Stomach (tissue), 9 donors: ENCODE measurements around the gene GRIK2. TPM values are rescaled to one million over a fixed set of nuclear protein-coding genes. Genes with fewer than 3 reads are reported as not detected.

Source experiments
- DNase-seq, 2 donors: peaks; one replicate each; pipeline versions ENCODE4 v3.0.0 to v3.0.0-alpha.2; 2013 to 2019
- H3K27ac ChIP-seq, 5 donors: fragments of 200-600 bp in 4 of 5; sonication (generic) in 4 of 5; one replicate each; pipeline ENCODE4 v1.5.1; 2013 to 2019; ENCODE audit warnings: mild to moderate bottlenecking in 1 of 5, moderate library complexity in 1 of 5
- H3K27me3 ChIP-seq, 3 donors: fragments of 200-600 bp; sonication (generic); one replicate each; pipeline ENCODE4 v1.5.1; 2017 to 2019; ENCODE audit warnings: mixed run types in 1 of 3
- H3K36me3 ChIP-seq, 4 donors: fragments of 200-600 bp; sonication (generic); 1 replicate in 3 of 4; 2 replicates in 1 of 4; pipeline ENCODE4 v1.5.1; 2016 to 2019
- H3K4me1 ChIP-seq, 4 donors: fragments of 200-600 bp; sonication (generic); one replicate each; pipeline ENCODE4 v1.5.1; 2016 to 2019
- H3K4me3 ChIP-seq, 4 donors: fragments of 200-600 bp; sonication (generic) in 3 of 4; one replicate each; pipeline ENCODE4 v1.5.1; 2016 to 2019; ENCODE audit warnings: mild to moderate bottlenecking in 1 of 4
- H3K9me3 ChIP-seq, 4 donors: fragments of 200-600 bp; sonication (generic); one replicate each; pipeline ENCODE4 v1.5.1; 2016 to 2019
- CTCF ChIP-seq, 7 experiments: fragments of 450-650 bp in 4 of 7; fragments of 200-600 bp in 3 of 7; sonication (generic) in 3 of 7; IDR thresholded peaks; one replicate each; pipeline ENCODE4 v1.5.1; 2016 to 2019; ENCODE audit warnings: antibody characterized with exemption in 7 of 7, control low read depth in 2 of 7, mild to moderate bottlenecking in 1 of 7
- EP300 ChIP-seq: sonication (generic); formaldehyde crosslinking; IDR thresholded peaks from one replicate; pipeline ENCODE4 v1.6.1; 2017; ENCODE audit warnings: antibody characterized with exemption
- POLR2A ChIP-seq, 4 donors: fragments of 450-650 bp; IDR thresholded peaks; one replicate each; pipeline ENCODE4 v1.6.1; 2016; ENCODE audit warnings: antibody characterized with exemption in 4 of 4, control low read depth in 2 of 4, mild to moderate bottlenecking in 1 of 4, moderate library complexity in 1 of 4
- POLR2AphosphoS5 ChIP-seq, 3 donors: sonication (generic); formaldehyde crosslinking; IDR thresholded peaks; one replicate each; pipeline ENCODE4 v1.6.1; 2016; ENCODE audit warnings: antibody characterized with exemption in 3 of 3
- WGBS, 5 donors: extraction: QIAGEN DNeasy Blood & Tissue Kit in 3 of 5; methylation state at CpG; one replicate each; pipeline versions ENCODE4 v1.1.5 to v1.1.7; 2013 to 2018; 5-methylcytosine and 5-hydroxymethylcytosine counted together
- intact Hi-C: fragments of 100-400 bp; cut with DNase I; formaldehyde crosslinking; loops from one replicate; pipeline ENCODE4 v1.15.1; 2023; ENCODE audit warnings: low total_unique reads
- polyA plus RNA-seq, 3 donors: library from polyadenylated mRNA; stranded (reverse); fragments of 200-250 nt; gene quantifications; one replicate each; pipeline ENCODE4 v1.2.3, GENCODE V29; 2013
- total RNA-seq, 5 donors: library from RNA; depleted of rRNA; stranded (reverse); fragments of >200 nt; gene quantifications; one replicate each; pipeline versions ENCODE4 v1.1.0 to v1.2.3, GENCODE V29; 2014 to 2016
- donor health status: healthy with polysubstance abuse.
- donor health status: Bipolar disorder and iron deficiency.
- donor health status: healthy.

GRIK2 gene
- total and polyA plus RNA-seq, 8 donors: 0.06 to 7.7 (median 0.50) TPM; not detected in 3

GRCh38 chr6:101403216-101403945 is 9.9 kb downstream of the GRIK2 start:
- Histone ChIP-seq H3K27me3 (peaks cover 8 to 56% (median 48%) of the 10 kb centered on the region in 3 donors), H3K36me3 (no peaks in the 10 kb centered on the region), H3K4me3 (no peak overlapping the region), H3K9me3 (peaks cover 0 to 4% (median 4%) of the 10 kb centered on the region in 4 donors), H3K4me1 (peaks cover 0 to 15% (median 3%) of the 10 kb centered on the region in 4 donors), H3K27ac (no peak overlapping the region)
- no peak for TF ChIP-seq POLR2AphosphoS5 (IDR thresholded peaks at IDR 0.05)
- TF ChIP-seq POLR2A (IDR thresholded peaks at IDR 0.05): no peak
- no peak for TF ChIP-seq EP300
- TF ChIP-seq CTCF (IDR thresholded peaks at IDR 0.05): no peak
- WGBS, 5 donors: 10 to 30% (median 17%) methylated on average over 16 of the region's 16 CpGs
- intact Hi-C loops: no loop called here
- DNase-seq: no peak

- H3K4me1 ChIP-seq: peaks cover 0 to 15% (median 3%) of the 10 kb centered on the region in 4 donors
- WGBS, 5 donors: 46 to 68% (median 61%) methylated on average over 4 of the region's 4 CpGs
- no peak overlapping the region for H3K4me3 ChIP-seq
- intact Hi-C loops: no loop called here
- H3K27me3 ChIP-seq: peaks cover 8 to 42% (median 34%) of the 10 kb centered on the region in 3 donors
- no peak overlapping the region for H3K27ac ChIP-seq
- no peak for DNase-seq
- peaks cover 0 to 3% (median 0%) of the 10 kb centered on the region in 4 donors for H3K9me3 ChIP-seq
- no peaks in the 10 kb centered on the region for H3K36me3 ChIP-seq
- TF ChIP-seq EP300 (no peak), CTCF (IDR thresholded peaks at IDR 0.05) (no peak), POLR2AphosphoS5 (IDR thresholded peaks at IDR 0.05) (no peak), POLR2A (IDR thresholded peaks at IDR 0.05) (no peak)
Observed at GRCh38 chr6:101404775-101405174, 11.3 kb downstream of the GRIK2 start.

- H3K27ac ChIP-seq: no peak overlapping the region
- intact Hi-C loops: no loop called here
Observed at GRCh38 chr6:101413773-101414172, 20.3 kb downstream of the GRIK2 start.

GRCh38 chr6:101417900-101418299 is 24.4 kb downstream of the GRIK2 start:
- Histone ChIP-seq H3K4me3 (no peak overlapping the region), H3K27me3 (no peaks in the 10 kb centered on the region), H3K27ac (no peak overlapping the region), H3K36me3 (no peaks in the 10 kb centered on the region), H3K4me1 (no peaks in the 10 kb centered on the region), H3K9me3 (no peaks in the 10 kb centered on the region)
- no peak for DNase-seq
- intact Hi-C loops: no loop called here
- 38 to 67% (median 39%) methylated on average over 1 of the region's 1 CpG for WGBS, 5 donors
- TF ChIP-seq POLR2AphosphoS5 (IDR thresholded peaks at IDR 0.05) (no peak), POLR2A (IDR thresholded peaks at IDR 0.05) (no peak)

More at GRCh38 chr6:101413773-101414172, 20.3 kb downstream of the GRIK2 start:
- no peaks in the 10 kb centered on the region for H3K4me1 ChIP-seq
- TF ChIP-seq CTCF (IDR thresholded peaks at IDR 0.05) (no peak), EP300 (no peak), POLR2AphosphoS5 (IDR thresholded peaks at IDR 0.05) (no peak), POLR2A (IDR thresholded peaks at IDR 0.05) (no peak)
- H3K36me3 ChIP-seq: no peaks in the 10 kb centered on the region
- no peak overlapping the region for H3K4me3 ChIP-seq
- DNase-seq: no peak
- H3K9me3 ChIP-seq: no peaks in the 10 kb centered on the region
- H3K27me3 ChIP-seq: no peaks in the 10 kb centered on the region

- intact Hi-C loops: no loop called here
Observed at GRCh38 chr6:101422251-101422650, 28.7 kb downstream of the GRIK2 start.

More at GRCh38 chr6:101422251-101422650, 28.7 kb downstream of the GRIK2 start:
- no peaks in the 10 kb centered on the region for H3K9me3 ChIP-seq
- TF ChIP-seq EP300 (no peak), POLR2A (IDR thresholded peaks at IDR 0.05) (no peak), CTCF (IDR thresholded peaks at IDR 0.05) (no peak), POLR2AphosphoS5 (IDR thresholded peaks at IDR 0.05) (no peak)
- H3K4me1 ChIP-seq: no peaks in the 10 kb centered on the region
- H3K27ac ChIP-seq: no peak overlapping the region
- no peak for DNase-seq
- no peaks in the 10 kb centered on the region for H3K27me3 ChIP-seq
- WGBS, 5 donors: 74 to 91% (median 88%) methylated on average over 1 of the region's 1 CpG
- no peaks in the 10 kb centered on the region for H3K36me3 ChIP-seq
- H3K4me3 ChIP-seq: no peak overlapping the region
